ENCODE results near the gene PPP4R4.

The PPP4R4 gene

GRCh38 chr14:94309721-94310120 is 135.6 kb downstream of the PPP4R4 start:
- DNase-seq (ENCODE audit: low spot score) = no peak

GRCh38 chr14:94310248-94310647 is 136.1 kb downstream of the PPP4R4 start:
- no peak for DNase-seq (ENCODE audit: low spot score)

GRCh38 chr14:94312481-94313246 is 138.5 kb downstream of the PPP4R4 start:
- no peak for DNase-seq (ENCODE audit: low spot score)

GRCh38 chr14:94313991-94314655 is 140.0 kb downstream of the PPP4R4 start:
- no peak for DNase-seq (ENCODE audit: low spot score)

GRCh38 chr14:94314890-94315289 is 140.8 kb downstream of the PPP4R4 start:
- DNase-seq (ENCODE audit: low spot score) = no peak

- no peak for DNase-seq (ENCODE audit: low spot score)
Observed at GRCh38 chr14:94316692-94317091, 142.6 kb downstream of the PPP4R4 start.

- peak; percentile 32 for DNase-seq (ENCODE audit: low spot score)
Observed at GRCh38 chr14:94317259-94317658, 143.1 kb downstream of the PPP4R4 start.

- no peak for DNase-seq (ENCODE audit: low spot score)
Observed at GRCh38 chr14:94320243-94320642, 146.1 kb downstream of the PPP4R4 start.

- DNase-seq (ENCODE audit: low spot score) = no peak
Observed at GRCh38 chr14:94321421-94322271, 147.5 kb downstream of the PPP4R4 start.

GRCh38 chr14:94322648-94323570 is 148.8 kb downstream of the PPP4R4 start, which contains the start of gene SERPINA6:
Gene SERPINA6, minus strand, starts transcription at chr14:94323336. Its CDS starts 8,688 bp downstream, at chr14:94314648.
- peak; percentile 40 for DNase-seq (ENCODE audit: low spot score)

GRCh38 chr14:94328196-94328595 is 154.1 kb downstream of the PPP4R4 start:
- no peak for DNase-seq (ENCODE audit: low spot score)

Data from HuH-7 (cell line).